HG03108 (cell line): ENCODE results near the gene NPM1.
A peak's percentile ranks its signal among the peaks of the same experiment; 100 is the strongest.
"Not testable (repeated sequence)": the region's sequence is repeated elsewhere in the genome, so short reads cannot be mapped to it uniquely, and the experiment has no call there.

Experiments used
- ATAC-seq: cut with Tn5 transposase; IDR thresholded peaks from one replicate; pipeline ENCODE4 v1.9.1; 2021; ENCODE audit warnings: moderate library complexity; ENCODE audit not compliant: unreplicated experiment

The NPM1 gene

GRCh38 chr5:171410181-171410580, 22.5 kb downstream of the NPM1 start:
- ATAC-seq, result no peak

GRCh38 chr5:171412186-171412585, 24.5 kb downstream of the NPM1 start:
- ATAC-seq, result no peak

GRCh38 chr5:171413153-171413910, 25.7 kb downstream of the NPM1 start:
- ATAC-seq, result no peak

- not testable (repeated sequence) for ATAC-seq
These were observed 26.3 kb downstream of the NPM1 start for GRCh38 chr5:171413993-171414392.

GRCh38 chr5:171415115-171415730, 27.6 kb downstream of the NPM1 start:
- no peak for ATAC-seq

GRCh38 chr5:171416160-171417049, 28.8 kb downstream of the NPM1 start:
- ATAC-seq, result no peak

- peak; percentile 78 for ATAC-seq
These were observed 30.8 kb downstream of the NPM1 start for GRCh38 chr5:171418316-171418981.

GRCh38 chr5:171418982-171419687, 31.5 kb downstream of the NPM1 start, which contains the start of gene FGF18:
Gene FGF18 (plus strand): TSS chr5:171419647. CDS start chr5:171420200, 553 bp downstream.
- ATAC-seq, result no peak

GRCh38 chr5:171419688-171420430, 32.2 kb downstream of the NPM1 start:
- no peak for ATAC-seq

- ATAC-seq, result no peak
These were observed 33.0 kb downstream of the NPM1 start for GRCh38 chr5:171420431-171421241.

- ATAC-seq, result no peak
These were observed 33.9 kb downstream of the NPM1 start for GRCh38 chr5:171421331-171422262.

- no peak for ATAC-seq
These were observed 34.8 kb downstream of the NPM1 start for GRCh38 chr5:171422495-171422894.

GRCh38 chr5:171422902-171423663, 35.4 kb downstream of the NPM1 start:
- no peak for ATAC-seq

GRCh38 chr5:171424726-171425125, 37.1 kb downstream of the NPM1 start:
- ATAC-seq, result no peak

GRCh38 chr5:171425596-171426244, 38.1 kb downstream of the NPM1 start:
- no peak for ATAC-seq

GRCh38 chr5:171426266-171426665, 38.6 kb downstream of the NPM1 start:
- no peak for ATAC-seq
